ENCODE results near the gene ARPC1A. TPM values are rescaled to one million over a fixed set of nuclear protein-coding genes. Genes with fewer than 3 reads are reported as not detected.
A peak's percentile ranks its signal among the peaks of the same experiment; 100 is the strongest.

ARPC1A gene
- total RNA-seq, 1 donor from 2014 or later: 143 TPM

- Mint-ChIP-seq H3K27ac (no peak overlapping the region), H3K36me3 (peaks cover 2% of the 10 kb centered on the region), H3K4me3 (peak overlapping the region; percentile 87), H3K9me3 (no peaks in the 10 kb centered on the region), H3K27me3 (ENCODE audit: insufficient read depth, low read depth) (peaks cover 10% of the 10 kb centered on the region), H3K4me1 (peaks cover 13% of the 10 kb centered on the region)
- no peaks in the 10 kb centered on the region for H3K4me1 ChIP-seq
- no peaks in the 10 kb centered on the region for H3K36me3 ChIP-seq
- H4K20me1 ChIP-seq (ENCODE audit: low read depth): peaks cover 4% of the 10 kb centered on the region
- DNase-seq (ENCODE audit: low spot score): no peak
- H3K4me3 ChIP-seq: peak overlapping the region; percentile 95
- no peak overlapping the region for H3K27ac ChIP-seq
- peak overlapping the region; percentile 95 for H2AFZ ChIP-seq (replicated peaks)
- H3K9ac ChIP-seq: no peak overlapping the region
- peaks cover 12% of the 10 kb centered on the region for H3K79me2 ChIP-seq (ENCODE audit: low read depth)
- no peaks in the 10 kb centered on the region for H3K9me3 ChIP-seq (ENCODE audit: low read depth)
- TF ChIP-seq EZH2phosphoT487 (IDR thresholded peaks at IDR 0.05) (no peak), CTCF (IDR thresholded peaks at IDR 0.05) (no peak), EZH2 (IDR thresholded peaks at IDR 0.05) (no peak)
- peaks cover 24% of the 10 kb centered on the region for H3F3A ChIP-seq (ENCODE audit: low read depth)
- peaks cover 12% of the 10 kb centered on the region for H3K27me3 ChIP-seq
- peak overlapping the region; percentile 82 for H3K4me2 ChIP-seq
Observed at GRCh38 chr7:99373091-99374066, 47.7 kb downstream of the ARPC1A start.

GRCh38 chr7:99374111-99375064 lies 48.7 kb downstream of the ARPC1A start, which contains the start of gene ARPC1B:
ARPC1B (plus strand) TSS chr7:99374730; CDS start chr7:99385715, 10,985 bp downstream.
- Mint-ChIP-seq H3K27ac (no peak within 1 kb of the TSS), H3K36me3 (peaks cover 4% of the 10 kb centered on the region), H3K27me3 (ENCODE audit: insufficient read depth, low read depth) (peaks cover 6% of the 10 kb centered on the region), H3K4me3 (peak within 1 kb of the TSS; percentile 87), H3K9me3 (no peaks in the 10 kb centered on the region), H3K4me1 (peaks cover 13% of the 10 kb centered on the region)
- Histone ChIP-seq H3K79me2 (ENCODE audit: low read depth) (peaks cover 12% of the 10 kb centered on the region), H4K20me1 (ENCODE audit: low read depth) (peaks cover 4% of the 10 kb centered on the region), H2AFZ (replicated peaks) (peak within 1 kb of the TSS; percentile 95), H3K4me2 (peak within 1 kb of the TSS; percentile 82), H3K4me1 (no peaks in the 10 kb centered on the region), H3K36me3 (no peaks in the 10 kb centered on the region), H3F3A (ENCODE audit: low read depth) (peaks cover 24% of the 10 kb centered on the region), H3K27ac (no peak within 1 kb of the TSS), H3K4me3 (peak within 1 kb of the TSS; percentile 95), H3K27me3 (peaks cover 12% of the 10 kb centered on the region), H3K9me3 (ENCODE audit: low read depth) (no peaks in the 10 kb centered on the region), H3K9ac (no peak within 1 kb of the TSS)
- TF ChIP-seq EZH2phosphoT487 (IDR thresholded peaks at IDR 0.05) (no peak), CTCF (IDR thresholded peaks at IDR 0.05) (no peak), EZH2 (IDR thresholded peaks at IDR 0.05) (no peak)
- peak; percentile 89 for DNase-seq (ENCODE audit: low spot score)

- peak overlapping the region; percentile 95 for H2AFZ ChIP-seq (replicated peaks)
- H3K36me3 ChIP-seq: no peaks in the 10 kb centered on the region
- Mint-ChIP-seq H3K36me3 (peaks cover 4% of the 10 kb centered on the region), H3K4me3 (peak overlapping the region; percentile 78), H3K9me3 (no peaks in the 10 kb centered on the region), H3K4me1 (peaks cover 16% of the 10 kb centered on the region), H3K27ac (no peak overlapping the region), H3K27me3 (ENCODE audit: insufficient read depth, low read depth) (peaks cover 6% of the 10 kb centered on the region)
- TF ChIP-seq EZH2 (IDR thresholded peaks at IDR 0.05) (no peak), CTCF (IDR thresholded peaks at IDR 0.05) (no peak), EZH2phosphoT487 (IDR thresholded peaks at IDR 0.05) (no peak)
- H3K4me1 ChIP-seq: no peaks in the 10 kb centered on the region
- H3K9me3 ChIP-seq (ENCODE audit: low read depth): no peaks in the 10 kb centered on the region
- no peak overlapping the region for H3K9ac ChIP-seq
- DNase-seq (ENCODE audit: low spot score): peak; percentile 74
- H3K27ac ChIP-seq: no peak overlapping the region
- peaks cover 12% of the 10 kb centered on the region for H3K27me3 ChIP-seq
- H3K79me2 ChIP-seq (ENCODE audit: low read depth): peaks cover 12% of the 10 kb centered on the region
- H3K4me3 ChIP-seq: peak overlapping the region; percentile 95
- H3F3A ChIP-seq (ENCODE audit: low read depth): peaks cover 24% of the 10 kb centered on the region
- peak overlapping the region; percentile 82 for H3K4me2 ChIP-seq
- peaks cover 4% of the 10 kb centered on the region for H4K20me1 ChIP-seq (ENCODE audit: low read depth)
Observed at GRCh38 chr7:99375070-99375807, 49.5 kb downstream of the ARPC1A start.
